HS-5 (cell line): ENCODE data around the gene PPM1D.
"Not testable (repeated sequence)": the region's sequence is repeated elsewhere in the genome, so short reads cannot be mapped to it uniquely, and the experiment has no call there.

Source experiments
- DNase-seq: peaks from one replicate; pipeline ENCODE4 v3.0.0-alpha.2; 2012; ENCODE audit warnings: low read depth

PPM1D gene

GRCh38 chr17:60622961-60623360 lies 23.0 kb downstream of the PPM1D start:
- no peak for DNase-seq

GRCh38 chr17:60623415-60623814 lies 23.4 kb downstream of the PPM1D start:
- no peak for DNase-seq

- no peak for DNase-seq
Measured at GRCh38 chr17:60627124-60627523, 27.1 kb downstream of the PPM1D start.

GRCh38 chr17:60628252-60628889 lies 28.4 kb downstream of the PPM1D start:
- no peak for DNase-seq

- no peak for DNase-seq
Measured at GRCh38 chr17:60629120-60629519, 29.1 kb downstream of the PPM1D start.

GRCh38 chr17:60630352-60630751 lies 30.4 kb downstream of the PPM1D start:
- DNase-seq: no peak

GRCh38 chr17:60631119-60631518 lies 31.1 kb downstream of the PPM1D start:
- DNase-seq: no peak

- DNase-seq: no peak
Measured at GRCh38 chr17:60637683-60638082, 37.7 kb downstream of the PPM1D start.

- no peak for DNase-seq
Measured at GRCh38 chr17:60639019-60639330, 39.0 kb downstream of the PPM1D start.

GRCh38 chr17:60640503-60640902 lies 40.5 kb downstream of the PPM1D start:
- no peak for DNase-seq

GRCh38 chr17:60641126-60641525 lies 41.1 kb downstream of the PPM1D start:
- DNase-seq: no peak

- peak; percentile 43 for DNase-seq
Measured at GRCh38 chr17:60641810-60642220, 41.8 kb downstream of the PPM1D start.

- no peak for DNase-seq
Measured at GRCh38 chr17:60645918-60646523, 46.0 kb downstream of the PPM1D start.

GRCh38 chr17:60646701-60647100 lies 46.7 kb downstream of the PPM1D start:
- no peak for DNase-seq

GRCh38 chr17:60647705-60648104 lies 47.7 kb downstream of the PPM1D start:
- DNase-seq: no peak

- DNase-seq: no peak
Measured at GRCh38 chr17:60652454-60653247, 52.7 kb downstream of the PPM1D start.

- no peak for DNase-seq
Measured at GRCh38 chr17:60653569-60653968, 53.6 kb downstream of the PPM1D start.

- DNase-seq: no peak
Measured at GRCh38 chr17:60656499-60656898, 56.5 kb downstream of the PPM1D start.

GRCh38 chr17:60659156-60659555 lies 59.2 kb downstream of the PPM1D start:
- DNase-seq: no peak

GRCh38 chr17:60661489-60661888 lies 61.5 kb downstream of the PPM1D start:
- DNase-seq: no peak

GRCh38 chr17:60664022-60664421 lies 64.0 kb downstream of the PPM1D start:
- DNase-seq: no peak

GRCh38 chr17:60665602-60666001 lies 65.6 kb downstream of the PPM1D start:
- no peak for DNase-seq

- DNase-seq: not testable (repeated sequence)
Measured at GRCh38 chr17:60668741-60669140, 68.7 kb downstream of the PPM1D start.
